Lung (tissue), 12 donors: Measurements from ENCODE around the gene DIS3L2. TPM values are rescaled to one million over a fixed set of nuclear protein-coding genes. Genes with fewer than 3 reads are reported as not detected.

ENCODE experiments used
- ATAC-seq: fragments of 200-7000 bp; cut with Tn5 transposase; one replicate; pipeline ENCODE4 v1.9.1; 2020; ENCODE audit warnings: moderate number of reproducible peaks; ENCODE audit not compliant: insufficient read depth, low FRiP score
- DNase-seq, 3 donors: peaks; one replicate each; pipeline ENCODE4 v3.0.0-alpha.2; 2013 to 2017
- H3K27ac ChIP-seq, 2 donors: one replicate each; pipeline ENCODE4 v1.5.1; 2013; ENCODE audit warnings: mild to moderate bottlenecking in 2 of 2, moderate library complexity in 2 of 2, control low read depth in 1 of 2, inconsistent platforms in 1 of 2, low read depth in 1 of 2, low read length in 1 of 2
- H3K27me3 ChIP-seq, 3 donors: one replicate each; pipeline ENCODE4 v1.5.1; 2013; ENCODE audit warnings: low read length in 2 of 3; ENCODE audit not compliant: control insufficient read depth in 3 of 3, insufficient read depth in 3 of 3
- H3K36me3 ChIP-seq, 4 donors: one replicate each; pipeline ENCODE4 v1.5.1; 2013; ENCODE audit warnings: low read length in 4 of 4, mild to moderate bottlenecking in 1 of 4, moderate library complexity in 1 of 4; ENCODE audit not compliant: control insufficient read depth in 4 of 4, insufficient read depth in 4 of 4
- H3K4me1 ChIP-seq, 5 donors: one replicate each; pipeline ENCODE4 v1.5.1; 2013; ENCODE audit warnings: low read length in 5 of 5, mild to moderate bottlenecking in 2 of 5, moderate library complexity in 1 of 5; ENCODE audit not compliant: control insufficient read depth in 5 of 5, insufficient read depth in 5 of 5
- H3K4me3 ChIP-seq: one replicate; pipeline ENCODE4 v1.5.1; 2013; ENCODE audit warnings: mild to moderate bottlenecking, control low read depth, moderate library complexity
- H3K9ac ChIP-seq, 2 donors: one replicate each; pipeline ENCODE4 v1.5.1; 2013; ENCODE audit warnings: low read length in 2 of 2, control low read depth in 1 of 2; ENCODE audit not compliant: insufficient read depth in 1 of 2
- H3K9me3 ChIP-seq, 4 donors: one replicate each; pipeline ENCODE4 v1.5.1; 2013; ENCODE audit warnings: low read length in 3 of 4, mild to moderate bottlenecking in 1 of 4, moderate library complexity in 1 of 4; ENCODE audit not compliant: control insufficient read depth in 4 of 4, insufficient read depth in 3 of 4
- CTCF ChIP-seq: IDR thresholded peaks from 2 replicates; pipeline ENCODE4 v1.5.1; 2012; ENCODE audit warnings: mild to moderate bottlenecking; ENCODE audit errors: control extremely low read depth, extremely low read depth
- WGBS, 2 donors: extraction: QIAGEN DNeasy Blood & Tissue Kit; methylation state at CpG; one replicate each; pipeline ENCODE4 v1.1.7; 2013; 5-methylcytosine and 5-hydroxymethylcytosine counted together
- polyA plus RNA-seq, 2 donors: library from polyadenylated mRNA; stranded (reverse); fragments of 200-250 nt; gene quantifications; one replicate each; pipeline ENCODE4 v1.2.1, GENCODE V29; 2013
- total RNA-seq, 2 donors: library from RNA; depleted of rRNA in 1 of 2; stranded (reverse); fragments of >200 nt in 1 of 2; gene quantifications; one replicate each; pipeline ENCODE4 v1.2.1, GENCODE V29; 2014 to 2021
- donor health status: control.
- donor health status: control.
- donor health status: Bipolar disorder and iron deficiency.
- donor health status: healthy.
- donor health status: DM: yes; HTN: yes; CAD: no.

Gene DIS3L2
- total and polyA plus RNA-seq, 4 donors = 12.7 to 41.0 (median 31.1) TPM

DNA sequence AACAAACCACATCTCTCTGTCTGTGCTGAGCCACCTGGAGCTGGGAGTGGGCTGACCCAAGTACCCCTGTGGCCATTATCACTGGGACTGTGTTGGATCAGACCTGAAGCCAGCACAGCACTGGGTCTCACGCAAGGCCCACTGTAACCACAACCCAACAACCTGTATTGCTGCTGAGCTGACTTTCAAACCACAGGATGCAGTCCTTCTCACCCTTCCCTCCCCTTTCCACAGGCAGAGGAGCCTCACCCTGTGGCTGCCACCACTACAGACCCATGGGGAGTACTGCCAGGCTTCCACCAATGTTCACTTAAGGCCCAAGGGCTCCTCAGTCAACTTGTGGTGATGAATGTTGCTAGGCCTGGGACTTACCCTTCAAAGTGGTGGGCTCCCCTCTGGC is 135.7 kb downstream of the DIS3L2 start:
- no peak for DNase-seq
- no peak overlapping the region for H3K9ac ChIP-seq
- no peak for TF ChIP-seq CTCF
- peaks cover 0 to 13% (median 2%) of the 10 kb centered on the region in 4 donors for H3K9me3 ChIP-seq
- H3K27ac ChIP-seq = no peak overlapping the region
- no peak for ATAC-seq
- H3K27me3 ChIP-seq = no peaks in the 10 kb centered on the region
- H3K4me3 ChIP-seq = no peak overlapping the region
- H3K36me3 ChIP-seq = peaks cover 3 to 8% (median 5%) of the 10 kb centered on the region in 4 donors
- H3K4me1 ChIP-seq = no peaks in the 10 kb centered on the region
- WGBS, 2 donors = 91 to 100% methylated on average over 1 of the region's 1 CpG

DNA sequence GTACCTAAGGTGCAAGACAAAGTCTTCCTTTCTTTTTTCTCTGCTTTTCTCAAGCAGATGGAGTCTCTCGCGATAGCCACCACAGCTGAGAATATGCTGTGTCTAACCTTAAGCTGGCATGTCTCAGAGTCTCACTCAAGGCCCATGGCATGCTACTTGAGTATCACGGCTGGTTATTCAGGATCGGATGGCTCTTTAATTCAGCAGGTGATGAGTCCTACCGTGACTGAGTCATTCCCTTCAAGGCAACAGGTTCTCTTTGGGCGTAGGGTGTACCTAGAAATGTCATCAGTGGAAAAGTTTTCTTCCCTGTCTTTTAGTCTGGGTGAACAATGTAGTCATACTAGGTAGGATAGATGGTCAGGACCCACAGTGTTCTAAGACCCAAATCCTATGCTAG is 136.2 kb downstream of the DIS3L2 start:
- no peak overlapping the region for H3K27ac ChIP-seq
- H3K27me3 ChIP-seq = no peaks in the 10 kb centered on the region
- no peaks in the 10 kb centered on the region for H3K4me1 ChIP-seq
- H3K9ac ChIP-seq = no peak overlapping the region
- no peak for TF ChIP-seq CTCF
- 98 to 99% methylated on average over 6 of the region's 6 CpGs for WGBS, 2 donors
- H3K36me3 ChIP-seq = peaks cover 3 to 8% (median 5%) of the 10 kb centered on the region in 4 donors
- H3K9me3 ChIP-seq = peaks cover 0 to 13% (median 2%) of the 10 kb centered on the region in 4 donors
- no peak overlapping the region for H3K4me3 ChIP-seq
- DNase-seq (no peak), ATAC-seq (no peak)

DNA sequence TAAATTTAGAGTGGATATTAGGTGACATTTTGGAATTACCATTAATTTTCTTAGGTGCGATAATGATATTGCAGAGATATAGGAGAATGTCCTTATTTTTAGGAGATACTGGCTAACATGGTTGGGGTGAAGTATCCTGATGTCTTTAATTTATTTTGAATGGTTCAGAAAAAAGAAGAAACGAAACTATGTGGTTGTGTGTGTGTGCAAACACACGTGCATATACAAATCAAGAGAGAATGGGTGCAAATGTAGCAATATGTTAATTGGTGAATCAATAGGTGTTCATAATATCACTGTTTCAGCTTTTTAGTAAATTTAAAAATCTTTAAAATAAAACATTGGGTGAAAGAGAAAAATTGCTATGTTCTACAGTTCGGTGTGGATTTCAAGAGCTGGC is 140.9 kb downstream of the DIS3L2 start:
- Histone ChIP-seq H3K36me3 (peaks cover 0 to 4% (median 3%) of the 10 kb centered on the region in 4 donors), H3K9ac (no peak overlapping the region), H3K4me1 (no peaks in the 10 kb centered on the region), H3K27ac (no peak overlapping the region), H3K9me3 (peaks cover 0 to 3% (median 0%) of the 10 kb centered on the region in 4 donors), H3K4me3 (no peak overlapping the region), H3K27me3 (no peaks in the 10 kb centered on the region)
- DNase-seq (no peak), ATAC-seq (no peak)
- WGBS, 2 donors = 91 to 93% methylated on average over 4 of the region's 4 CpGs
- no peak for TF ChIP-seq CTCF

GRCh38 chr2:232103140-232103737 is 141.7 kb downstream of the DIS3L2 start:
- H3K27ac ChIP-seq = no peak overlapping the region
- H3K9ac ChIP-seq = no peak overlapping the region
- 96% methylated on average over 2 of the region's 2 CpGs for WGBS, 2 donors
- no peak for TF ChIP-seq CTCF
- ATAC-seq = no peak
- no peaks in the 10 kb centered on the region for H3K9me3 ChIP-seq
- peaks cover 0 to 3% (median under 1%) of the 10 kb centered on the region in 4 donors for H3K36me3 ChIP-seq
- H3K4me3 ChIP-seq = no peak overlapping the region
- no peaks in the 10 kb centered on the region for H3K27me3 ChIP-seq
- no peaks in the 10 kb centered on the region for H3K4me1 ChIP-seq
- peak in 2 of 3 donors; percentile 29 to 31 for DNase-seq
